Fibroblast of lung (primary cell): Measurements from ENCODE around the gene OR8G5. TPM values are rescaled to one million over a fixed set of nuclear protein-coding genes. Genes with fewer than 3 reads are reported as not detected.
A peak's percentile ranks its signal among the peaks of the same experiment; 100 is the strongest.

ENCODE experiments used
- DNase-seq, 2 donors: peaks; one replicate each; pipeline versions ENCODE4 v3.0.0 to v3.0.0-alpha.2; 2010; ENCODE audit warnings: low read depth in 2 of 2
- H2AFZ ChIP-seq: 2 replicates; pipeline ENCODE4 v1.5.1; 2012; ENCODE audit warnings: low read length, control low read depth, inconsistent platforms
- H3K27ac ChIP-seq: 2 replicates; pipeline ENCODE4 v1.5.1; 2011; ENCODE audit warnings: low read length, control low read depth; ENCODE audit not compliant: insufficient read depth
- H3K27me3 ChIP-seq: 2 replicates; pipeline ENCODE4 v1.5.1; 2011; ENCODE audit warnings: mild to moderate bottlenecking, low read length; ENCODE audit not compliant: control insufficient read depth, insufficient read depth
- H3K36me3 ChIP-seq: 2 replicates; pipeline ENCODE4 v1.5.1; 2011; ENCODE audit warnings: low read length; ENCODE audit not compliant: control insufficient read depth, insufficient read depth
- H3K4me1 ChIP-seq: 2 replicates; pipeline ENCODE4 v1.5.1; 2011; ENCODE audit warnings: low read length; ENCODE audit not compliant: control insufficient read depth, insufficient read depth; ENCODE audit errors: extremely low read depth
- H3K4me2 ChIP-seq: 2 replicates; pipeline ENCODE4 v1.5.1; 2011; ENCODE audit warnings: low read length, control low read depth; ENCODE audit not compliant: insufficient read depth; ENCODE audit errors: extremely low read depth
- H3K4me3 ChIP-seq, 4 experiments: fragments of 200-600 bp in 1 of 4; sonication (generic) in 1 of 4; replicated peaks in 1 of 4; 2 replicates each; pipeline ENCODE4 v1.5.1; 2011 to 2016; ENCODE audit warnings: low read length in 4 of 4, low read depth in 3 of 4, mild to moderate bottlenecking in 3 of 4, control low read depth in 2 of 4, inconsistent platforms in 1 of 4, mixed read lengths in 1 of 4; ENCODE audit not compliant: insufficient read depth in 1 of 4; ENCODE audit errors: control extremely low read depth in 1 of 4
- H3K79me2 ChIP-seq: 2 replicates; pipeline ENCODE4 v1.5.1; 2012; ENCODE audit warnings: mild to moderate bottlenecking, low read length, inconsistent platforms; ENCODE audit not compliant: control insufficient read depth, insufficient read depth
- H3K9ac ChIP-seq: 2 replicates; pipeline ENCODE4 v1.5.1; 2011; ENCODE audit warnings: mild to moderate bottlenecking, low read length, control low read depth; ENCODE audit not compliant: insufficient read depth
- H3K9me3 ChIP-seq: 2 replicates; pipeline ENCODE4 v1.5.1; 2012; ENCODE audit warnings: low read depth, low read length; ENCODE audit not compliant: control insufficient read depth, insufficient read depth
- H4K20me1 ChIP-seq: 2 replicates; pipeline ENCODE4 v1.5.1; 2011; ENCODE audit warnings: low read length; ENCODE audit not compliant: control insufficient read depth, insufficient read depth; ENCODE audit errors: extremely low read depth
- EZH2 ChIP-seq: IDR thresholded peaks from 2 replicates; pipeline ENCODE4 v1.5.1; 2012; ENCODE audit warnings: low read length, control low read depth, mild to moderate bottlenecking; ENCODE audit errors: missing control alignments
- polyA plus RNA-seq, 2 donors: library from polyadenylated mRNA; depleted of rRNA in 1 of 2; stranded (reverse) in 1 of 2; unstranded in 1 of 2; fragments of >200 nt; gene quantifications; 2 replicates each; pipeline ENCODE4 v1.2.1, GENCODE V29; 2011 to 2012; ENCODE audit warnings: missing spikeins in 1 of 2
- total RNA-seq: library from RNA; depleted of rRNA; stranded (reverse); fragments of >200 nt; gene quantifications from 2 replicates; pipeline ENCODE4 v1.2.1, GENCODE V29; 2014
- TF ChIP-seq, protein P1 (sequence below), 2 donors: IDR thresholded peaks in 1 of 2; conservative IDR thresholded peaks in 1 of 2; 1 replicate in 1 of 2; 2 replicates in 1 of 2; pipeline ENCODE4 v1.5.1; 2011 to 2012; ENCODE audit warnings: low read length in 2 of 2, control low read depth in 1 of 2, inconsistent platforms in 1 of 2, low read depth in 1 of 2, mild to moderate bottlenecking in 1 of 2

The OR8G5 gene
- total and polyA plus RNA-seq, 2 donors (not counting 1 experiment from before 2014, with no cell fraction given), result not detected

DNA sequence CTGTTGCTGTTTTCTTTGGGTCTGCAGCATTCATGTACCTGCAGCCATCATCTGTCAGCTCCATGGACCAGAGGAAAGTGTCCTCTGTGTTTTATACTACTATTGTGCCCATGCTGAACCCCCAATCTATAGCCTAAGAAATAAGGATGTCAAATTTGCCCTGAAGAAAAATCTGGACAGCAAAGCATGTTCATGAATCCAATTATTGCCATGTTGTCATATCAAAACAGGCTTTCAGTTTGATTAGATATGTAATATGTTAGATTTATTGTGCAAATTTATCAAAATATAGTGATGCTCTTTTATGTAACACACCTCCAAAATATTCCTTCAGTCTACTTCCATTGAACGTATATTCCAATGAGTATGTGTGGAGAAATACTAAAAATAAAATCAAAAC lies 30.7 kb upstream of the OR8G5 start:
- Histone ChIP-seq H4K20me1 (no peaks in the 10 kb centered on the region), H3K9me3 (no peaks in the 10 kb centered on the region), H3K4me3 (no peak overlapping the region), H3K27ac (no peak overlapping the region), H3K4me1 (no peaks in the 10 kb centered on the region), H3K79me2 (no peaks in the 10 kb centered on the region), H3K4me2 (no peak overlapping the region), H3K9ac (no peak overlapping the region), H3K27me3 (no peaks in the 10 kb centered on the region), H2AFZ (no peak overlapping the region), H3K36me3 (no peaks in the 10 kb centered on the region)
- TF ChIP-seq, protein P1, sequence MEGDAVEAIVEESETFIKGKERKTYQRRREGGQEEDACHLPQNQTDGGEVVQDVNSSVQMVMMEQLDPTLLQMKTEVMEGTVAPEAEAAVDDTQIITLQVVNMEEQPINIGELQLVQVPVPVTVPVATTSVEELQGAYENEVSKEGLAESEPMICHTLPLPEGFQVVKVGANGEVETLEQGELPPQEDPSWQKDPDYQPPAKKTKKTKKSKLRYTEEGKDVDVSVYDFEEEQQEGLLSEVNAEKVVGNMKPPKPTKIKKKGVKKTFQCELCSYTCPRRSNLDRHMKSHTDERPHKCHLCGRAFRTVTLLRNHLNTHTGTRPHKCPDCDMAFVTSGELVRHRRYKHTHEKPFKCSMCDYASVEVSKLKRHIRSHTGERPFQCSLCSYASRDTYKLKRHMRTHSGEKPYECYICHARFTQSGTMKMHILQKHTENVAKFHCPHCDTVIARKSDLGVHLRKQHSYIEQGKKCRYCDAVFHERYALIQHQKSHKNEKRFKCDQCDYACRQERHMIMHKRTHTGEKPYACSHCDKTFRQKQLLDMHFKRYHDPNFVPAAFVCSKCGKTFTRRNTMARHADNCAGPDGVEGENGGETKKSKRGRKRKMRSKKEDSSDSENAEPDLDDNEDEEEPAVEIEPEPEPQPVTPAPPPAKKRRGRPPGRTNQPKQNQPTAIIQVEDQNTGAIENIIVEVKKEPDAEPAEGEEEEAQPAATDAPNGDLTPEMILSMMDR (conservative IDR thresholded peaks at IDR 0.05 in 1 of 2, IDR thresholded peaks at IDR 0.05 in 1 of 2; ENCODE audit: low read depth in 1 of 2, low read length in 2 of 2), result no peak
- no peak for TF ChIP-seq EZH2
- DNase-seq, result no peak

DNA sequence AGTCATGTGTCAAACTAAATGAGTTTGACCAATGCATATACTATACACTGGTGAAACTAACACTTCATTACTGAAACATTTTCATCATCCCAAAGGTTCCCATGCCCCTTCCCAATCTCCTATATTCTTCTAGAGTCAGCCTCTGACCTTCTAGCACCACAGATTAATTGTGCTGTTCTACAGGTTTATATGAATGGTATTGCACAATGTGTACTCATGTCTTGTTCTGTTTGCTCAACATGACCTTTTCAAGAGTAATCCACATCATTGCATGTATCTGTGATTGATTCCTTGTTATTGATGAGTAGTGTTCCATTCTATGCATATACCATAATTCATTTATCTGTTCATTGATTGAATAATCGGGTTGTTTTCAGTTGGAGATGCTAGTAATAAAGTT lies 22.8 kb upstream of the OR8G5 start:
- Histone ChIP-seq H3K27ac (no peak overlapping the region), H3K4me1 (no peaks in the 10 kb centered on the region), H2AFZ (no peak overlapping the region), H3K27me3 (no peaks in the 10 kb centered on the region), H3K79me2 (no peaks in the 10 kb centered on the region), H4K20me1 (no peaks in the 10 kb centered on the region), H3K9me3 (no peaks in the 10 kb centered on the region), H3K4me3 (no peak overlapping the region), H3K9ac (no peak overlapping the region), H3K36me3 (no peaks in the 10 kb centered on the region), H3K4me2 (no peak overlapping the region)
- TF ChIP-seq, protein P1 (conservative IDR thresholded peaks at IDR 0.05 in 1 of 2, IDR thresholded peaks at IDR 0.05 in 1 of 2; ENCODE audit: low read depth in 1 of 2, low read length in 2 of 2), result no peak
- DNase-seq, result peak in 1 of 2 donors; percentile 8

DNA sequence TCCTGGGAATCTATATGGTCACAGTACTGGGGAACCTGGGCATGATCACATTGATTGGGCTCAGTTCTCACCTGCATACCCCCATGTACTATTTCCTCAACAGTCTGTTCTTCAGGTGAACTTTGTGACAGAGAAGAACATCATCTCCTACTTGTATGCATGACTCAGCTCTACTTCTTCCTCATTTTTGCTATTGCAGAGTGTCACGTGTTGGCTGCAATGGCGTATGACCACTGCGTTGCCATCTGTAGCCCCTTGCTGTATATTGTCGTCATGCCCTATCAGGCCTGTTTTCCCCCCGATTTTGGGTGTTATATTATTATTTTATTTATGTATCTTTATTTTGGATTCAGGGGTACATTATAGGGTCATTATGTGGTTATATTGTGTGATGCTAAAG lies 17.7 kb upstream of the OR8G5 start:
- Histone ChIP-seq H3K4me3 (no peak overlapping the region), H3K27ac (no peak overlapping the region), H3K4me2 (no peak overlapping the region), H4K20me1 (no peaks in the 10 kb centered on the region), H3K36me3 (no peaks in the 10 kb centered on the region), H3K9me3 (no peaks in the 10 kb centered on the region), H3K79me2 (no peaks in the 10 kb centered on the region), H3K27me3 (no peaks in the 10 kb centered on the region), H2AFZ (no peak overlapping the region), H3K9ac (no peak overlapping the region), H3K4me1 (no peaks in the 10 kb centered on the region)
- TF ChIP-seq EZH2, result no peak
- no peak for DNase-seq
